Spleen (tissue), 7 donors: ENCODE measurements around the gene ACVR1.

Source experiments
- POLR2A ChIP-seq, 3 donors: fragments of 450-650 bp; IDR thresholded peaks; one replicate each; pipeline ENCODE4 v1.5.1; 2017; ENCODE audit warnings: antibody characterized with exemption in 3 of 3, mild to moderate bottlenecking in 1 of 3
- POLR2AphosphoS5 ChIP-seq, 3 donors: sonication (generic); formaldehyde crosslinking; IDR thresholded peaks; one replicate each; pipeline ENCODE4 v1.5.1; 2017; ENCODE audit warnings: antibody characterized with exemption in 3 of 3
- TF ChIP-seq, protein P1 (sequence below), 11 experiments: fragments of 200-600 bp in 7 of 11; fragments of 450-650 bp in 4 of 11; sonication (generic) in 4 of 11; IDR thresholded peaks in 8 of 11; conservative IDR thresholded peaks in 3 of 11; 1 replicate in 7 of 11; 2 replicates in 4 of 11; pipeline versions ENCODE4 v1.4.0 to v1.8.0; 2016 to 2021; ENCODE audit warnings: antibody characterized with exemption in 11 of 11, inconsistent platforms in 4 of 11, mild to moderate bottlenecking in 1 of 11
- donor health status: DM: no; HTN: no; CAD: no; lungs with moderate emphysema.
- donor health status: DM: no; HTN: no; CAD: no.
- donor health status: DM: no; HTN: no; CAD: no.

DNA sequence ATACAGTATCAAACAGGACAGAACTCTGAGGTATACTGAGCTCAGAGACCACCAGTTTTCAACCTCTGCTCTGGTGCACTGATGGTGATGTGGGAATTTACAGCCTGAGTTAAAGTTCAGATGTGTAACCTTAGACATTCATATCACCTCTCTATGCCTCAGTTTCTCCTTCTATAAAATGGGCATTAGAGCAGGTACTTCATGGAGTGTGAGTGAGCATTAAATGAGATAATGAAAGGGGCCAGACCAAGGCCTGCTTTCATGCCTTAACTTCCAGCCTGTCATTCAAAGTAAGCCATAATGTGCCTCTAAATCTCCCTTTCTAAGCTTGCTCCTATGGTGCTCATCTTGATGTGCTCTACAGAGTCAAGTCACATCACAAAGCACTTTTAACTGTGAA is 8.4 kb downstream of the ACVR1 start:
- TF ChIP-seq, protein P1, sequence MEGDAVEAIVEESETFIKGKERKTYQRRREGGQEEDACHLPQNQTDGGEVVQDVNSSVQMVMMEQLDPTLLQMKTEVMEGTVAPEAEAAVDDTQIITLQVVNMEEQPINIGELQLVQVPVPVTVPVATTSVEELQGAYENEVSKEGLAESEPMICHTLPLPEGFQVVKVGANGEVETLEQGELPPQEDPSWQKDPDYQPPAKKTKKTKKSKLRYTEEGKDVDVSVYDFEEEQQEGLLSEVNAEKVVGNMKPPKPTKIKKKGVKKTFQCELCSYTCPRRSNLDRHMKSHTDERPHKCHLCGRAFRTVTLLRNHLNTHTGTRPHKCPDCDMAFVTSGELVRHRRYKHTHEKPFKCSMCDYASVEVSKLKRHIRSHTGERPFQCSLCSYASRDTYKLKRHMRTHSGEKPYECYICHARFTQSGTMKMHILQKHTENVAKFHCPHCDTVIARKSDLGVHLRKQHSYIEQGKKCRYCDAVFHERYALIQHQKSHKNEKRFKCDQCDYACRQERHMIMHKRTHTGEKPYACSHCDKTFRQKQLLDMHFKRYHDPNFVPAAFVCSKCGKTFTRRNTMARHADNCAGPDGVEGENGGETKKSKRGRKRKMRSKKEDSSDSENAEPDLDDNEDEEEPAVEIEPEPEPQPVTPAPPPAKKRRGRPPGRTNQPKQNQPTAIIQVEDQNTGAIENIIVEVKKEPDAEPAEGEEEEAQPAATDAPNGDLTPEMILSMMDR (IDR thresholded peaks at IDR 0.05 in 8 of 11, conservative IDR thresholded peaks at IDR 0.05 in 3 of 11) = no peak
- TF ChIP-seq POLR2AphosphoS5 (IDR thresholded peaks at IDR 0.05) = no peak
- no peak for TF ChIP-seq POLR2A (IDR thresholded peaks at IDR 0.05)
